ENCODE data around the gene TM9SF3.

GRCh38 chr10:96610817-96611216, 24.0 kb upstream of the TM9SF3 start:
- TF ChIP-seq RAD21 (IDR thresholded peaks at IDR 0.05; ENCODE audit: low read depth) (no peak), MAX (IDR thresholded peaks at IDR 0.05) (no peak), POLR2AphosphoS5 (IDR thresholded peaks at IDR 0.05; ENCODE audit: low read depth, low read length) (no peak), CTCF (IDR thresholded peaks at IDR 0.05 in 2 of 3, conservative IDR thresholded peaks at IDR 0.05 in 1 of 3; ENCODE audit: borderline replicate concordance in 1 of 3, insufficient read depth in 1 of 3, low read depth in 2 of 3, low read length in 2 of 3) (no peak), EZH2 (IDR thresholded peaks at IDR 0.05) (no peak), POLR2A (IDR thresholded peaks at IDR 0.05; ENCODE audit: borderline replicate concordance, extremely low read depth, insufficient read depth, insufficient read length) (no peak), ATF3 (IDR thresholded peaks at IDR 0.05) (no peak), ZNF274 (IDR thresholded peaks at IDR 0.05; ENCODE audit: low read depth, low read length) (no peak), ZBTB33 (IDR thresholded peaks at IDR 0.05; ENCODE audit: extremely low read depth, insufficient replicate concordance, low read length) (no peak), FOSL1 (IDR thresholded peaks at IDR 0.05; ENCODE audit: low read depth) (no peak), TCF7L2 (IDR thresholded peaks at IDR 0.05; ENCODE audit: borderline replicate concordance, extremely low read depth, insufficient read depth, insufficient read length) (no peak), JUND (IDR thresholded peaks at IDR 0.05) (no peak), REST (IDR thresholded peaks at IDR 0.05; ENCODE audit: low read depth) (no peak)

Data from HCT116 (cell line).